ENCODE measurements around the gene GBE1.

GBE1 gene

DNA sequence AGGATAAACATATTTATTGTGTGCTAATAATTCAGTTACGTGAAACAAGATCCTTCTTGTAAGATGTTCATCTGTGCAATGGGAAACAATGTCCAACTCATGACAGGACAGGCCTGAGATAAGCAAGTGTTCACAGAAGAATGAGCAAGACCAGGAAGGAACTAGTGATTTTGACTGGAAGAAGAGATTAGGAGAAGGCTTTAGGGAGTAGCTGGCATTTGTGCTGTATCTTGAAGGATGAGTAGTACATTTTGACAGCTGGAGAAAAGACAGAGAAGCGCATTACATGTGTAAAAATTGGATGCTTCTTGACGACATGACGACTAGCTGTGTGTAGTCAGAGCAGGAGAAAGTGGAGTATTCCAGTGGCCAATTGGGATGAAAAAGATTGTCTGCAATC is 48.4 kb downstream of the GBE1 start:
- TF ChIP-seq, protein P1, sequence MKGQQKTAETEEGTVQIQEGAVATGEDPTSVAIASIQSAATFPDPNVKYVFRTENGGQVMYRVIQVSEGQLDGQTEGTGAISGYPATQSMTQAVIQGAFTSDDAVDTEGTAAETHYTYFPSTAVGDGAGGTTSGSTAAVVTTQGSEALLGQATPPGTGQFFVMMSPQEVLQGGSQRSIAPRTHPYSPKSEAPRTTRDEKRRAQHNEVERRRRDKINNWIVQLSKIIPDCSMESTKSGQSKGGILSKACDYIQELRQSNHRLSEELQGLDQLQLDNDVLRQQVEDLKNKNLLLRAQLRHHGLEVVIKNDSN (IDR thresholded peaks at IDR 0.05) = no peak
- TF ChIP-seq CREB1 (IDR thresholded peaks at IDR 0.05; ENCODE audit: low read depth) (no peak), EGR1 (IDR thresholded peaks at IDR 0.05) (no peak), NFIC (IDR thresholded peaks at IDR 0.05) (no peak), CEBPB (IDR thresholded peaks at IDR 0.05) (no peak), TEAD4 (IDR thresholded peaks at IDR 0.05) (no peak), YY1 (IDR thresholded peaks at IDR 0.05; ENCODE audit: low read depth) (no peak), TAF1 (IDR thresholded peaks at IDR 0.05; ENCODE audit: low read depth) (no peak), RAD21 (IDR thresholded peaks at IDR 0.05; ENCODE audit: low read depth) (no peak), ZBTB7A (IDR thresholded peaks at IDR 0.05; ENCODE audit: low read depth) (no peak), EP300 (IDR thresholded peaks at IDR 0.05; ENCODE audit: borderline replicate concordance) (no peak), TCF12 (IDR thresholded peaks at IDR 0.05; ENCODE audit: low read depth) (no peak), FOXM1 (IDR thresholded peaks at IDR 0.05; ENCODE audit: borderline replicate concordance, low read depth) (no peak)
- TF ChIP-seq, protein P2, sequence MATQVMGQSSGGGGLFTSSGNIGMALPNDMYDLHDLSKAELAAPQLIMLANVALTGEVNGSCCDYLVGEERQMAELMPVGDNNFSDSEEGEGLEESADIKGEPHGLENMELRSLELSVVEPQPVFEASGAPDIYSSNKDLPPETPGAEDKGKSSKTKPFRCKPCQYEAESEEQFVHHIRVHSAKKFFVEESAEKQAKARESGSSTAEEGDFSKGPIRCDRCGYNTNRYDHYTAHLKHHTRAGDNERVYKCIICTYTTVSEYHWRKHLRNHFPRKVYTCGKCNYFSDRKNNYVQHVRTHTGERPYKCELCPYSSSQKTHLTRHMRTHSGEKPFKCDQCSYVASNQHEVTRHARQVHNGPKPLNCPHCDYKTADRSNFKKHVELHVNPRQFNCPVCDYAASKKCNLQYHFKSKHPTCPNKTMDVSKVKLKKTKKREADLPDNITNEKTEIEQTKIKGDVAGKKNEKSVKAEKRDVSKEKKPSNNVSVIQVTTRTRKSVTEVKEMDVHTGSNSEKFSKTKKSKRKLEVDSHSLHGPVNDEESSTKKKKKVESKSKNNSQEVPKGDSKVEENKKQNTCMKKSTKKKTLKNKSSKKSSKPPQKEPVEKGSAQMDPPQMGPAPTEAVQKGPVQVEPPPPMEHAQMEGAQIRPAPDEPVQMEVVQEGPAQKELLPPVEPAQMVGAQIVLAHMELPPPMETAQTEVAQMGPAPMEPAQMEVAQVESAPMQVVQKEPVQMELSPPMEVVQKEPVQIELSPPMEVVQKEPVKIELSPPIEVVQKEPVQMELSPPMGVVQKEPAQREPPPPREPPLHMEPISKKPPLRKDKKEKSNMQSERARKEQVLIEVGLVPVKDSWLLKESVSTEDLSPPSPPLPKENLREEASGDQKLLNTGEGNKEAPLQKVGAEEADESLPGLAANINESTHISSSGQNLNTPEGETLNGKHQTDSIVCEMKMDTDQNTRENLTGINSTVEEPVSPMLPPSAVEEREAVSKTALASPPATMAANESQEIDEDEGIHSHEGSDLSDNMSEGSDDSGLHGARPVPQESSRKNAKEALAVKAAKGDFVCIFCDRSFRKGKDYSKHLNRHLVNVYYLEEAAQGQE (IDR thresholded peaks at IDR 0.05; ENCODE audit: low read depth) = no peak
- TF ChIP-seq, protein P3, sequence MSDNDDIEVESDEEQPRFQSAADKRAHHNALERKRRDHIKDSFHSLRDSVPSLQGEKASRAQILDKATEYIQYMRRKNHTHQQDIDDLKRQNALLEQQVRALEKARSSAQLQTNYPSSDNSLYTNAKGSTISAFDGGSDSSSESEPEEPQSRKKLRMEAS (IDR thresholded peaks at IDR 0.05) = no peak

DNA sequence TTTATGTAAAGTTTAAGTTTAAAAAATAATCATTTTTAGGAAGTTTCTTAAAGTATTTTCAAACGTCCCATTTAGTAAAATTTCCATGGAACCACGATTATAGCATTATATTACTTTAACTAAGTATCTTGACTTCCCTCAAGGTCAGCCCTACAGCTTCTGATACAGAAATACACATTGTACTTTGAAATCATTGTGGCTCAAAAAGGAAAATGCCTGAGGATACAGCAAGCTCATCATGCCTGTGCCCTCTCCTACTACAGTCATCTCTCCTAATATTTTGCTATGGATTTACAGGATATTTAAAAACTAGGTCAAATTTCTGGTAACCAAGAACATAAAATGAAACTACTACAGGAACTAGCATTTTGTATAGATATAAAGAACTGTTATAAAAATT is 51.8 kb downstream of the GBE1 start:
- TF ChIP-seq, protein P2 (IDR thresholded peaks at IDR 0.05; ENCODE audit: low read depth) = no peak
- TF ChIP-seq TEAD4 (IDR thresholded peaks at IDR 0.05) = no peak
- TF ChIP-seq NFIC (IDR thresholded peaks at IDR 0.05) = no peak
- no peak for TF ChIP-seq TCF12 (IDR thresholded peaks at IDR 0.05; ENCODE audit: low read depth)
- TF ChIP-seq FOXM1 (IDR thresholded peaks at IDR 0.05; ENCODE audit: borderline replicate concordance, low read depth) = no peak
- no peak for TF ChIP-seq YY1 (IDR thresholded peaks at IDR 0.05; ENCODE audit: low read depth)
- TF ChIP-seq TAF1 (IDR thresholded peaks at IDR 0.05; ENCODE audit: low read depth) = no peak
- no peak for TF ChIP-seq EGR1 (IDR thresholded peaks at IDR 0.05)
- TF ChIP-seq, protein P3 (IDR thresholded peaks at IDR 0.05) = no peak
- TF ChIP-seq CREB1 (IDR thresholded peaks at IDR 0.05; ENCODE audit: low read depth) = no peak

DNA sequence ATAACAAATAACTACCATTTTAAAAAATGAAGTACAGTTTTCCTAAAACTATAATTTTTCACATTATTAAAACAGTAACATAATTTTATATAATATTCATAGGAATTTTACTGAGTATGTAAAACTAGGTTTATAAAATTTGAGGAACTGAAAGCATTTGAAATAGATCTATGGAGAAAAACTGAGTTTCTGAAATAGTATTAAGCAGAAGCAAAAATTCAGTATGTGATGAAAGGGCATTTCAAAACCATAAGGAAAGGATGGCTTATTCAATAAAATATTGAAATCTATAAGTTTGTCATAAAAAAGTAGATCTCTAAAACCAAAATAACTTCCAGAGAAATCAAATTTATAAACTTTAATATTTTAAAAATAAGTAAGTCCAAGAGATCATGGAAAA is 53.4 kb downstream of the GBE1 start:
- TF ChIP-seq, protein P3 (IDR thresholded peaks at IDR 0.05) = no peak
- TF ChIP-seq TEAD4 (IDR thresholded peaks at IDR 0.05) = no peak
- no peak for TF ChIP-seq NFIC (IDR thresholded peaks at IDR 0.05)
- TF ChIP-seq CEBPB (IDR thresholded peaks at IDR 0.05) = no peak
- TF ChIP-seq RAD21 (IDR thresholded peaks at IDR 0.05; ENCODE audit: low read depth) = no peak
- no peak for TF ChIP-seq TCF12 (IDR thresholded peaks at IDR 0.05; ENCODE audit: low read depth)
- TF ChIP-seq, protein P1 (IDR thresholded peaks at IDR 0.05) = no peak

DNA sequence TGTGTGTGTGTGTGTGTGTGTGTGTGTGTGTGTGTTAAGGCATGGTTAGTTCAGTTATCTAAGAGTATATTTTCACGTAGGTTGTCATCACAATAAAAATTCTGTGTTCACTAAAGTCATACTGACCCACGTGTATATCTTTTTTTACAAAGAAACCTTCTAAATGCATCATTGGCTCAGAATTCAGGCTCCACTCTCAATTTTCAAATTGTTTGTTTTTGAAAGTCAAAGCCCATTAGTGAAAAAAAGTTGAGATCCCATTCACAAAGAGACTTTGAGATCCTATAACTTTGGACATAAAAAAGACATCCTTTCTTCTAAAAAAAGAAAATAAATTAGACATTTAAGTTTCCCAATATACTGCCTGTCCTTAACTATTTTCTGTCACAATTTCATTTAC is 59.3 kb downstream of the GBE1 start:
- TF ChIP-seq TAF1 (IDR thresholded peaks at IDR 0.05; ENCODE audit: low read depth) (no peak), ZBTB7A (IDR thresholded peaks at IDR 0.05; ENCODE audit: low read depth) (no peak), YY1 (IDR thresholded peaks at IDR 0.05; ENCODE audit: low read depth) (no peak), NFIC (IDR thresholded peaks at IDR 0.05) (no peak), TCF12 (IDR thresholded peaks at IDR 0.05; ENCODE audit: low read depth) (no peak), EGR1 (IDR thresholded peaks at IDR 0.05) (no peak), CREB1 (IDR thresholded peaks at IDR 0.05; ENCODE audit: low read depth) (no peak), RAD21 (IDR thresholded peaks at IDR 0.05; ENCODE audit: low read depth) (no peak), FOXM1 (IDR thresholded peaks at IDR 0.05; ENCODE audit: borderline replicate concordance, low read depth) (no peak), TEAD4 (IDR thresholded peaks at IDR 0.05) (no peak), CEBPB (IDR thresholded peaks at IDR 0.05) (no peak), EP300 (IDR thresholded peaks at IDR 0.05; ENCODE audit: borderline replicate concordance) (no peak)
- TF ChIP-seq, protein P2 (IDR thresholded peaks at IDR 0.05; ENCODE audit: low read depth) = no peak
- TF ChIP-seq, protein P1 (IDR thresholded peaks at IDR 0.05) = no peak

Data from Ishikawa (cell line).